ENCODE measurements around the gene CMIP. TPM values are rescaled to one million over a fixed set of nuclear protein-coding genes. Genes with fewer than 3 reads are reported as not detected.
"Not testable (repeated sequence)": the region's sequence is repeated elsewhere in the genome, so short reads cannot be mapped to it uniquely, and the experiment has no call there.

CMIP gene
- total RNA-seq, 1 donor from 2014 or later = 59.8 TPM

DNA sequence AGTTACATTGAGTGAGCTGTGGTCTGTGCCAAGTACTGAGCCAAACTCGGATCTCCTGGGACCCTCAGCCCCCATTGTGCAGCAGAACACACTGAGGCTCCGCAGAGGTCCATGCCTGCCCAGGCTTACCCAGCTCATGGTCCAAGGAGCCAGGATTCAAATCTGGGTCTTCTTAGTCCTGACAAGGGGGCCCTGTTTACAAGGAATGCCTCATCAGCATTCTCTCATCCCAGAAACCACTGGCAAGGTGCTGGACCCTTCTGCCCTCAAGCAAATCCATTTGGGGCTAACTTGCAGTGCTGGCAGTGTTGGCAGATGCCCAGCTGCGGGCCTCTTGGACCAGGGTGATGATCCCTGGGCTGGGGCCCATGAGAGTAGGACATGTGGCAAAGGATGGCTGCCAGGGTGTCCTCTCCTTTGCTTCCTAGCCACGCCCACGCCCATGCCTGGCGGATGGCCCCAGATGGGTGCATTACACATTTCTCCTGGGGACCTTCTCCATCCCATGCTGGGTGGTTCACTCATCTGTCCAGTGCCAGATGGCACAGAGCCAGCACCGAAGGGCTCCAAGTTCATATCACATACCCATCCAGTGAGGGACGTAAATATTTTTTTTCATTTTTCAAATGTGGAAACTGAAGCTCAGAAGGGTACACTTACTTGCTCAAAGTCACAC lies 117.7 kb downstream of the CMIP start:
- intact Hi-C loops (cut with micrococcal nuclease) = no loop called here

DNA sequence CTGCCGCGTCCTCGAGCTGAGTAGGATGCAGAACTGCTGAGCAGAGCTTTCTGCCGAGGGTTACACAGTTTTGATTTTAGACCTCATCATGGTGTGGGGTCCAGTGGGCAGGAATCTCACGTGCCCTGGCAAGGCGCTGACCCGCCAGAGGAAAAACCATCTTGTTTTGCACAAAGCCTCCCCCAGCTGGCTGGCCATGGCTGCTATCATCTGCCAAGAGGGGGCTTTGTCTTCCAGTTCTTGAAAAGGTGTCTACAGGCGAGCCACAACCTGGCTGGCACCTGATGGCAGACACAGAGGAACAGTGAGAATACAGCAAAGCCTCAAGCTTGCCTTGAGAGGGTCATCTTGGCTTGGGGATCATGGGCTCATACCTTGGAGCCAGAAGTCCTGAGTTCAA lies 118.3 kb downstream of the CMIP start:
- intact Hi-C loops (cut with micrococcal nuclease) = no loop called here

DNA sequence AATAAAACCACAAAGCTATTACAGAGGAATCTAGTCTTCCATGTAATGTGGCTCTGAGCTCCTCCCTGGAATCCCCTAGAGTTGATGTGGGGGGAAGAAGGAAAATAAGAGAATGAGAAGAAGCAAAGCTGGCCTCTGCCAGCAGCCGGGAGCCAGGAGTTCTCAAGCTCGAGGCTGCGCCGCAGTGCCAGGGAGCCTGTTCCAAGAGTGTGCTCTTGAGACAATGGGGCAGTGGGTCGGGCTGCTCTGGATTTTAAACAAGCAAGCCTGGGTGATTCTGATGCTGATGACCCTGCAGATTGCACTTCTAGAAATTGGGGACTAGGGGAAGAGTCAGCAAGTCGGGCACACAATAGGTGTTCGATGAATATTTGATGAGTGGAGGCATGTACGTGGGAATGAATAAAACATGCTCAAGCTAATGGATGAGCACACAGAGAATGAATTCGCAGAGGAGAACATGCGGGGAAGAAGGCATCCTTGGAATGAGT lies 119.9 kb downstream of the CMIP start:
- intact Hi-C loops (cut with micrococcal nuclease) = no loop called here

DNA sequence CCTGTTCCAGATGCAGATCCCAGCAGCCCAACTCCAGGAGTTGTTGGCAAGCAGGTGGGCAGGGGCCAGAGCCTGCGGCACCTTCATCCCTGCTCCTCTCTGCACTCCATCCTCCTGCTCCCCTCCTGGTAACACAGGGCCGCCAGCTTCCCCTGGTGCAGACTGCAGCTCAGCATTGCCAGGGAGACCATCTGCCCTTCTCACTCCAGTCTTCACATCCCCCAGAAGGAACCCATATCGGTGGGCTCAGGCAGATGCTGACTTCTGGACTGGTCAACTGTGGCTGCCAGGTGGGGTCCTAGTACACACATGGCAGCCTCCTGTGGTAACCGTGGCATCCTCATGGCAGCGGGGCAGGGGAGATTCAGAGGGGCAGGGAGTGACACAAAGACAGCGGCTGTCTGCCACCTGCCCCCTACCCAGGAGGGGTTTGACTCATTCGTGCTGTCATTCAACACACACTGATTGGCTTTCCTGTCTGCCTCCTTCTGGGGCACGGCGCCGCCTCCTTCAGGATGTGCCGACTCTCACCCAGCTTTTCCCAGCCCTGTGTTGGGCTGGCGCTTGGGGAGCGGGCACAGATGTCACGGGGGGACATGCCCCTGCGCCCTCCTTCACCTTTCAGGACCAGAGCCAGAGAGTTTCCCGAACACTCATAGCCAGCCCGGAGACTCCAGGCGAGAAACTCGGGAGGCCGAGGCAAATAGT lies 120.9 kb downstream of the CMIP start:
- intact Hi-C loops (cut with micrococcal nuclease) = no loop called here

DNA sequence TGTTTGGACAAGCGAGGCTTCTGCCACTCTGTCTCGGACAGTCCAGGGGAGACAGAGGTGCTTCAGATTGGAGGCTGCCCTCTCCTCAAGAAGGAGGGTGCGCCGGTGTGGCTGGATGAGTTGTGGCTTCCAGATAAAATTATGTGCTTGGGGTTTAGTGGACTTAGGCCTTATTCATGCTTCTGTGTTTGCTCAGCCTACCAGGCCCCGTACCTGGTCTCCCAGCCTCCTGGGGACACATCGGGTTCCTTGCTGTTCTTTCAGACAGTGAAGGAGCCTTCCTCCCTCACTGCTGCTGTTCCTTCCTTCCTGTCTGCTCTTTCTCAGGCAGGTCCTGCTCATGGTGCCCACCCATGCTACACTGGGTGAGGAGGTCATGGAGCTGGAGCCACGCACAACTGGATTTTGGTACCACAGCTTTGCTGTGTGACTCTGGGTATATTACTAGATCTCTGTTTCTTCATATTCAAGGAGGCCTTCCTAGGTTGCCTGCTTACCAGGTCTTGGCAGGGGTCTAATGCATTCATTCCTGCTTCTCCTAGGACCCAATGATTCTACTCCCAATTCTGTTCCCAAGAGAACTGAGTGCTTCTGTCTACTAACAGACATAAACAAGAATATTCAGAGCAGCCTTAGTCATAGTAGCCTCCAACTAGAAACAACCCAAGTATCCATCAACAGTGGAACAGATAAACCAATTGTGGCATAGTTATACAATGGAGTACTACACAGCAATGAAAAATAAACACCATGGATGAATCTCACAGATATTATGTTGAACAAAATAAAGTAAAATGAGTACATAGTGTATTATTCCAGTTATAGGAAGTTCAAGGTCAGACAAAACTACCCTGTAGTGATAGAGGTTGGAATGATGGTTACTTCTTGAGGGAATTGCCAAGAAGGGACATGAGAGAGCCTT lies 121.7 kb downstream of the CMIP start:
- intact Hi-C loops (cut with micrococcal nuclease) = no loop called here

DNA sequence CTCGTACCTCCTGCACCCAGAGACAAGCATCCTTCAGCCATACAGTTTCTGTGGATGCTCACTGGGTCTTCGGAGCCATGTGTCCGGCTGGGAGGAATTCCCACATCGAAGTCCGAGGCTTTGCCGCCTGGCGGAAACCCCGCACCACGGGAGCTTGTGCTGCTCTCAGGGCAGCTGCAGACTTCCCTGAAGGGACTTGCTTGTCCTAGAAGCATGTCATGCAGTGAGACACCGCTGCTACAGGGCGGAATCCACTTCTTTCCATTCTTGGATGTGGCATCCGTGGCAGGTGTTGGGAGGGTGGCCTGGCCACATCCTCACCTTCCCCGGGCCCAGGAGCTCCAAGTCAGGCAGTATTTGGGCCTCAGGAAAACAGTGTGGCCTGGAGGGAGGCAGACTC lies 122.5 kb downstream of the CMIP start:
- intact Hi-C loops (cut with micrococcal nuclease) = no loop called here

DNA sequence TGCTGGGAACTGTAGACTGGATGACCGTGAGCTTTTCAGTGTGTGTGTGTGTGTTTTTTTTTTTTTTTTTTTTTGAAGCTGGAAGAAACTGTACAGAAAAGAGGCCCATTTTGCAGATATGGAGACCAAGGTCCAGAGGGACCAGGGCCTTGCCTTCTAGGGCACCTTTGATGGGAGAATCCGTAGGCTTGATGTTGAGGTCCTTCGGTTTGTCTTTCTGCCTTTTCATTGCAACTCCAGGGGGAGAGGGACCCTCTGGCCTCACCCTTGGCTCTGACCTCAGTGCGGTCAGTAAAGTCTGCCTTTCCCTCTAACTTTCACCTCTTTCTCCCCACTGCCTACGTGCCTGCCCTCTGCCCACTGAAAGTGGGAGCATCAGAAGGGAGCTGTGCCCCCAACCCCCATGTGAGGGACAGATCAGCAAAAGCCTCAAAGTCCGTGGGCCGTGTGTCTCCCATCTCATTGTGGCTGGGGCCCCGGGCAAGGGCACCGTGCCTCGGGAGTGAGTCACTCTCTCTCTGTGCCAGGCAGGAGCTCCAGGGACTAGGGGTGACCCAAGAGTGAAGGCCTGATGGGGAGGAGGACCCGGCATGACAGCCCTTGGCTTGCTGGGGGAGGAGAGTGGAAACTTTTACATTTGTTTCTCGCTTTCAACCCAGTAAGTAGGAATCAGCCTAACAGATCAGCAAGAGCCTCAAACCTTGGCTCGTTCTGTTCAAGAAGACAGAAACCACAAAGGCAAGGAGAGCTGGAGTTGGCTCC lies 123.6 kb downstream of the CMIP start:
- intact Hi-C loops (cut with micrococcal nuclease) = no loop called here

DNA sequence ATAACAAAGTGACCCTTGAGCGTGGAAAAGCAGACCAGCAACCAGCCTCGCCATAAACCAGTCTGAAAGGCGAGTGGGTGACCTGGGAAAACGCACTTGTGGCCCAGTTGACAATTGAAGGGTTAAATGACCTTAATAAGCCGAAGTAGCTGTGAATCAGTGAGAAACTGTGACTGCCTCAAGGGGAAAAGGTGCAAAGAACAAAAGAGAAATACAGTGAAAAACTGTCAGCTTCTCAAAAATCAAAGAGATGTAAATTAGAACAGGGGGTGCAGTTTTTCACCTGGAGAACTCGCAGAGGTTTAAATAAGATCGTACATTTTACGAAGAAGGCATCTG lies 124.1 kb downstream of the CMIP start:
- intact Hi-C loops (cut with micrococcal nuclease) = no loop called here

DNA sequence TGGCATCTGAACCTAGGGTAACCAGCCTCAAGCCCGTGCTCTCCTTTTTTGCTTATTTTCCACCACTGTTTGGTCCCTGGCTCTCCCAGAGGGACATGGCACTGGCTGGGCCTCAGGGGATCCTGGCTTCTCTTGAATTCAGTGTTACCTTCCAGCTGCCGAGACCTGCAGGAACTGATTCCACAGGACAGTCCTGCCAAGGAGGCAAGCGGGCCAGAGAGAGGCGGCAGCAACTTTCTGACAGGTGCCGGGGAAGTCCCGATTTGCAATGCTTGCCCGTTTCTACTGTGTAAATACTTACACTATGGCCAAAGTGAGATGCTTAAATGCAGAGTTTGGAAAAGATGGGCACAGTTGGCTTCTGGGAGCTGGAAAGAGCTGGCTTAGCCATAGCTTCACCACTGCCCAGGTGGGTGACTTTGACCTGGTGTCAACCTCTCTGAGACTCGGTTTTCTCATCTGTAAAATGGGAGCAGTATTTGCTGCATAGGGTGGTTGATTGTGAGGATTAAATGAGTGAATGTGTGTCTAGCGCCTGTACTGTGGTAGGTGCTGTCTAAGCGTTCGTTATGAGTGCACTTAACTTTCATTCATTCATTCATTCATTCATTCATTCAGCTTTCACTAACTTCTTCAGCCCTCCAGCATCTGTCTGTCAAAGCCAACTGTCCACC lies 124.9 kb downstream of the CMIP start:
- intact Hi-C loops (cut with micrococcal nuclease) = no loop called here

DNA sequence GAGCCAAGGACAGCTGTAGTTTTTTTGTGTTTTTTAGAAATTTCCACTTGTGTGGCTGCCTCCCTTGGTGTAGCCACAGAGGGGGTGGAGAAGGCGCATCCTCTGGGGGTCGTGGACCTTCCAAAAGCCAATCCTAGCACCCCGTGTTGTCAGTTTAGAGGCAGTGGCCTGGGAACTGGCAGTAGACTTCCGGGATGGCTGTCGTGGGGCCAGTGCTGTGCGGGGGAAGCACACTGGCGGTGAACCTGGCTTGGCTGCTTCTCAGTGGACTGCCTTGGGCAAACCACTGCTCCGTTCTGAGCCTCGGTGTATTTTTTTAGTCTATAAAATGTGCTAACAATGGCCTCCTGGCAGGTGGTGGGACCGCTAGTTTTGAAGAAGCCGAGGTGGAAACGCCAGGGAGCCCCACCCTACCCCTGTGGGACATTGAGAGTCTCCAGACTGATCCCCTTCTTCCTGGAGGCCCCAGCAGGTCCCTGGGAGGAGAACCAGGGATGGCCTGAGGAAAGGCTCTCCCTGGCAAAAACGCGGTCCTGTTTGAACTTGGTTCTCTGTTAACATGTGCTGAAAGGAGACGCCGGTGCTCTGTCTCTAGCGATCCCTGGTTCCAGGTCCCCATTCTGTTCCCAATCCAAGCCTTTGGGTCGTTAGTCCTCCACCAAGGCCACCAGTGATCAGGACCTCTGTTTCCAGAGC lies 125.7 kb downstream of the CMIP start:
- intact Hi-C loops (cut with micrococcal nuclease) = no loop called here

DNA sequence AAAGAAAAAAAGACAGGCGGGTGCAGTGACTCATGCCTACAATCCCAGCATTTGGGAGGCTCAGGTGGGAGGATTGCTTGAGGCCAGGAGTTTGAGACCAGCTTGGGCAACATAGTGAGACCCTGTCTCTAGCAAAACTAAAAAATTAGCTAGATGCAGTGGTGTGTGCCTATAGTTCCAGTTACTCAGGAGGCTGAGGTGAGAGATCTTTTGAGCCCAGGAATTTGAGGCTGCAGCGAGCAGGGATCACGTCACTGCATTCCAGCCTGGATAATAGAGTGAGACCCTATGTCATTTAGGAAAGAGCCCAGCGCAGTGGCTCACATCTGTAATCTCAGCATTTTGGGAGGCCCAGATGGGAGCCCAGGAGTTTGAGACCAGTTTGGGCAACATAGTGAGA lies 126.6 kb downstream of the CMIP start:
- intact Hi-C loops (cut with micrococcal nuclease) = no loop called here

DNA sequence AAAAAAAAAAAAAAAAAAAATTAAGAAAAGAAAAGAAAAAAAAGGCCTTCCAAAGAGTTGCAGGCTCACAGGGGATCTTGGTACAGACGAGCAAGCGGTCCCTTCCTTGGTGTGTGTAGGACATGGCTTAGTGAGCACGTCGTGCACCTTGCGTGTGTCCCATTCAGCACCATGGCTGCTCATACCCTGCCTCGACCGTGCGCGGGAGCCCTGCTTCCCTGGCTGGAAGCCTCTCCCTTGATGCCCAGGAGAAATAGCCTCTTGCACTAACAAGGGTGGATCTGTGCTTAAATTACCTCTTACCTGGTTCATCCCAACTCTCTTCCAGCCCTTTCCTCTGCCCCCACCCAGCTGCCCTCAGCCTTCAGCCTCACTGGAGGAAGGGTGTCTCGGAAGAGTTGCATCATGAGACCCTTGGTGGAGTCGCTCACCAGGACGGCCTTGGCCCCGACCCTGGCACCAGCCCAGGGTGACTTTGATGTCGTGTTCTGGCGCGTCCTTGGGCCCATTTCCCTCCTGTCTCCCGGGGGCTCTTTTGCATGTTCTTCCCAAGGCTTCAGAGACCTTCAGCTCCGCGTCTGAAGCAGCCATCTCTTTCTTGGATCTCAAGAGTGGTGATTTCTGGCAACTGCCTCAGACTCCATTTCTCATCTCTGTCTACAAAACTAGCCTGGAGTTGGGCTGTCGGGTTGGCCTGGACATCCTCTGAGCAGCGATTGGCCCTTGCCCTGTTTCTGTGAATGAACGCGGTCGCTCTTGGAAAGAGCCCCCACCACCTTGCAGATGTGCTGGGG lies 127.2 kb downstream of the CMIP start:
- intact Hi-C loops (cut with micrococcal nuclease) = no loop called here

DNA sequence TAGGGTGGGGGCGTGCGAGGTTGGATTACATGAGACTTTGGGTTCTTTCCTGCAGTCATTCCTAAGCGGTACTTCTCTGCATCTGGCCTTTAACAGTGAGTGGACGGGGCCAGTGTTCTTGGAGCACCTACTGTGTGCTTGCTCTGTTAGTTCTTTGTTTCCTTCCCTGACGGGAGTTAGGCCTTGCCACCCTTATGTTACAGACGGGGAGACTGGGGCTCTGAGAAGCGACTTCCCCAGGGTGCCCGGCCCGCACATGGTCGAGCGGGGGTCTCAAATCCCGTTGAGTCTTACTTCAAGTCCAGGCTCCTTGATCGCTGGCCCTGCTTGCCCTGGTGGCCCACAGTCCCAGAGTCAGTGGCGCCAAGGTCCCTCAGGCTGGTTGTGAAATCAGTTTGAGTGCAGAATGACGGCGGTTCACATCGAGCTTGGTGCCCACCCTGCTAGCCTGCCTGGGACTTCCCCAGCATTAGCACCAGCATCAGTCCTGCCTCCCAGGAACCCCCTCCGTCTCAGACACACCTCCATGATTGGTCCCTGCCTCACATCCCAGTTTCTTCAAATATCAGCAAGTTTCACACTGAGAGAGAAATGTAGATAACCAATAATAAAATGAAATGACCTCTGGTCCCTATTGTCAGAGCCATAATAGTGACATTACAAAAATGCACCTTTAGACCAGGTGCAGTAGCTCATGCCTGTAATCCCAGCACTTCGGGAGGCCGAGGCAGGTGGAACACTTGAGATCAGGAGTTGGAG lies 128.0 kb downstream of the CMIP start:
- intact Hi-C loops (cut with micrococcal nuclease) = no loop called here

DNA sequence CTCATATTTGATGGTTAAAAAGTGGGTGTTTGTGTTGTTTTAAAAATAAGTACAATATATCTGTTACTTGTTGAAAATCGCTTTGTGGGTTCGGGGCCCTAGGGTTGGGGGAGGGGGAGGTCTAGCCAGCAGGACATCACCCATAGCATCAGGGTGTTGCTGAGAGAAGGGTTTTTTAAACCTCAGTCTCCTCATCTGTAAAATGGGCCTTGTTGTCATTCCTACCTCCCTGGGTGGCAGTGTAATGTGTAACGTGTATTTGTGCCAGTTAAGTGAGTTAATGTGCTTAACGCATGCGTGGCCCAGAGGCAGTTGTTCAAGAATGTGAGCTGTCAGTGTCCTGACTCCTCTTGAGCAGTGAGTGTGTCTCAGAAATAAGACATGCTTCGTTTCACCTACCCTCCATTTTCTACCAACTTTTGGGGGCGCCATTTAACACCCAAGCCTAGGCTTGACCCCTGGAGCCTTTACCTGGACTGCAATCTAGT lies 129.0 kb downstream of the CMIP start:
- intact Hi-C loops (cut with micrococcal nuclease) = no loop called here

DNA sequence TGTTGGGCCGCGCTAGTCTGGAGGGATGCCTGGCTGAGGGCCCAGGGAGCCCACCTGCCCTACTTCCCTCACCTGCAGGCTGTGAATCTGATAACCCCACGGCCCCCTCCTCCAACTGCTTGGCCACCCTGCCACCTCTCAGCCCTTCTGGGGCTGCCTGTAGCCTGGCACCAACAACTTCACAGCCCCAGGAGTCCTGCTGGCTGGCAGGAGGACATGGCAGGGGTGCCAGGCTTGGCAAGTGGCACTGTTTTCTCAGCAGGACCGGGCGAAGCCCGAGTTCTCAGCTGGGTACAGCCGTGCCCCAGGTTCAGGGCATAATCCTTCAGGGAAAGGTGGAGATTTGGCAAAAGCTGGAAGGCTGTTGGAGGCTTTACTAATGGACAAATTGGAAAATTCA lies 129.6 kb downstream of the CMIP start:
- intact Hi-C loops (cut with micrococcal nuclease) = no loop called here

DNA sequence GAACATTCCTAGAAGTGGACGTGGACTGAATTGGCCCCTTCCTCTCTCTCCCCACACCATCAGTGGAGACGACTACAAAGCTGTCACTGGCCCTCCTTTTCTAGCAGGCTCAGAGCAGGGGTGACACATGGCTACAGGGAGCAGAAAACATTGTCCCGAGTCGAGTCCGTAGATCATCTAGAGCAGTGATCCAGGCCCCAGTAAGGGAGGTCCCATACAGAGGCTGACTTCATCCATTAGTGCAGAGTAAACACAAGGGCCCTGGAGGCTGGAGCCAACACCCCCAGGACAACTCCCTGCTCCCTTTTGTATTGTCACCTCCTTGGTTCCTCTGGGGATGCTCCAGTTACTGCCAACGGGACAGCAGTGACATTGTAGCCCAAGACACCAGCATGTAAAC lies 130.7 kb downstream of the CMIP start:
- intact Hi-C loops (cut with micrococcal nuclease) = no loop called here

DNA sequence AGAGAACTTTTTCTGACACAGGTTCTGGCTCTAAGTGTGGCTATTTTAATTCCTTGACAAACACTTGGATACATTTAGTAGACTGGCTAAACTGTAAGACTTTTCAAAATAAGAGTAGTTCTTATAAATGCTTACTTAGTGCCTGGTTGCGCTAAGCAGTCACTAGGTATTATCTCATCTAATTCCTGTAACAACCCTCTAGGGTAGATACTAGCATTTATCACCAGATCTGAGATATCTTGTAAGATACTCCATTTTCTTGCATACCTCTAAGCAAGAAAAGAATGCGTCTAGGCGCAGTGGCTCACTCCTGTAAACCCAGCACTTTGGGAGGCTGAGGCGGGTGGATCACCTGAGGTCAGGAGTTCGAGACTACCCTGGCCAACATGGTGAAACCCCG lies 131.2 kb downstream of the CMIP start:
- intact Hi-C loops (cut with micrococcal nuclease) = no loop called here

DNA sequence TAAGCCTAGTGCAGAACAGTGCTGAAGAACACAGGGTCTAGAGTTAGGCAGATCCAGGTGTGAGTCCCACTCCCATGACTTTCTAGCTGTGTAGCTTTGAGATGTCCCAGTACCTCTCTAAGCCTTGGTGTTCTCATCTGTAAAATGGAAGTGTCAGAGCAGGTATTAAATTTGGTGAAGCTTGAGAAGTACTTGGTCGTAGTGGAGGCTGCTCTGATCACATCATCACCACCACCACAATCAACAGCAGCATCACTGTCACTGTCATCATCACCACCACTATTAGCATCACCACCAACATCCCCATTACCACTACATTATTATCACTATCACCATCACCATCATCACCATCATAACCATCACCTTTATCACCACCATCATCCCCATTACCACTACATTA lies 132.1 kb downstream of the CMIP start:
- intact Hi-C loops (cut with micrococcal nuclease) = no loop called here

DNA sequence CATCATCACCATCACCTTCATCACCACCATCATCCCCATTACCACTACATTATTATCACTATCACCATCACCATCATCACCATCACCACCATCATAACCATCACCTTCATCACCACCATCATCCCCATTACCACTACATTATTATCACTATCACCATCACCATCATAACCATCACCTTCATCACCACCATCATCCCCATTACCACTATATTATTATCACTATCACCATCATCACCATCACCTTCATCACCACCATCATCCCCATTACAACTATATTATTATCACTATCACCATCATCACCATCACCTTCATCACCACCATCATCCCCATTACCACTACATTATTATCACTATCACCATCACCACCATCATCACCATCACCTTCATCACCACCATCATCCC lies 132.7 kb downstream of the CMIP start:
- intact Hi-C loops (cut with micrococcal nuclease) = not testable (repeated sequence)
